ENCODE data around the gene FBXW8. TPM values are rescaled to one million over a fixed set of nuclear protein-coding genes. Genes with fewer than 3 reads are reported as not detected.

FBXW8 gene
- total RNA-seq, 2 donors from 2014 or later: 26.1 to 34.7 TPM

GRCh38 chr12:116996093-116996492 lies 85.3 kb downstream of the FBXW8 start:
- TF ChIP-seq CTCF (conservative IDR thresholded peaks at IDR 0.05): no peak
- H3K9ac ChIP-seq (ENCODE audit: extremely low read depth, low read length, poor library complexity, severe bottlenecking): no peak overlapping the region
- 94 to 96% methylated on average over 13 of the region's 13 CpGs for WGBS, 2 experiments (ENCODE audit: insufficient coverage in 1 of 2, insufficient read length in 1 of 2)
- no peaks in the 10 kb centered on the region for H3K4me1 ChIP-seq (ENCODE audit: control insufficient read depth, insufficient read depth, low read length)
- H3K27ac Mint-ChIP-seq: no peak overlapping the region
- no peaks in the 10 kb centered on the region for H3K9me3 Mint-ChIP-seq
- no peak overlapping the region for H3K4me3 ChIP-seq (ENCODE audit: low read length)
- no peaks in the 10 kb centered on the region for H3K27me3 Mint-ChIP-seq (ENCODE audit: insufficient read depth)
- no peaks in the 10 kb centered on the region for H3K27me3 ChIP-seq (ENCODE audit: control insufficient read depth, insufficient read depth, low read length, poor library complexity, severe bottlenecking)
- no peak for DNase-seq
- no peak overlapping the region for H3K4me3 Mint-ChIP-seq
- peaks cover 9% of the 10 kb centered on the region for H3K36me3 ChIP-seq (ENCODE audit: control insufficient read depth, insufficient read depth, low read length)
- H3K36me3 Mint-ChIP-seq (ENCODE audit: low read depth): peaks cover 31% of the 10 kb centered on the region
- H3K27ac ChIP-seq (ENCODE audit: low read depth, low read length): no peak overlapping the region
- peaks cover 14% of the 10 kb centered on the region for H3K4me1 Mint-ChIP-seq
- H3K9me3 ChIP-seq (ENCODE audit: control insufficient read depth, low read length): no peaks in the 10 kb centered on the region

- Histone ChIP-seq H3K4me3 (ENCODE audit: low read length) (no peak overlapping the region), H3K27ac (ENCODE audit: low read depth, low read length) (no peak overlapping the region), H3K27me3 (ENCODE audit: control insufficient read depth, insufficient read depth, low read length, poor library complexity, severe bottlenecking) (no peaks in the 10 kb centered on the region), H3K9me3 (ENCODE audit: control insufficient read depth, low read length) (no peaks in the 10 kb centered on the region), H3K9ac (ENCODE audit: extremely low read depth, low read length, poor library complexity, severe bottlenecking) (no peak overlapping the region), H3K4me1 (ENCODE audit: control insufficient read depth, insufficient read depth, low read length) (no peaks in the 10 kb centered on the region), H3K36me3 (ENCODE audit: control insufficient read depth, insufficient read depth, low read length) (peaks cover 3% of the 10 kb centered on the region)
- no peaks in the 10 kb centered on the region for H3K9me3 Mint-ChIP-seq
- no peak for DNase-seq
- H3K36me3 Mint-ChIP-seq (ENCODE audit: low read depth): peaks cover 31% of the 10 kb centered on the region
- peaks cover 14% of the 10 kb centered on the region for H3K4me1 Mint-ChIP-seq
- no peak overlapping the region for H3K27ac Mint-ChIP-seq
- no peaks in the 10 kb centered on the region for H3K27me3 Mint-ChIP-seq (ENCODE audit: insufficient read depth)
- no peak overlapping the region for H3K4me3 Mint-ChIP-seq
- no peak for TF ChIP-seq CTCF (conservative IDR thresholded peaks at IDR 0.05)
- WGBS, 2 experiments (ENCODE audit: insufficient coverage in 1 of 2, insufficient read length in 1 of 2): 94 to 96% methylated on average over 8 of the region's 8 CpGs
Measured at GRCh38 chr12:116996621-116997020, 85.9 kb downstream of the FBXW8 start.

DNA sequence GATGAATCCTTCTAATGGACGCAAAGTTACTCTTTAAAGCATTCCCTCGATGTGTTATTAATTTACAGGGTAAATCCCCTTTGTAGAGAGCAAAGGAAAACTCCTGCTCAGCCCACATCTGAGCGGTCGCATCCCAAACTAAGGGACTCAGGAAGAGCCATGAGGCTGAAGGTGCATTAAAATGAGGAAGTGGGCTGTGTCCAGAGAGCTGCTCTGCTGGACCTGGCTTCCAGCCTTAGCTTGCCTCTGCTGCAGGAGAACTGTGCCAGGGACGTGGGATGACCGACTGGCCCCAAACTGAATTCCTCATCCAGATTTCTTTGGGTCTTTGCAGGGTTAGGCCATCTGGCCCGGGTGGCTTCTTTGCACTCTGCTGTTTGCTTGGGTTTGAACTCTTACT lies 88.3 kb downstream of the FBXW8 start:
- no peaks in the 10 kb centered on the region for H3K27me3 ChIP-seq (ENCODE audit: control insufficient read depth, insufficient read depth, low read length, poor library complexity, severe bottlenecking)
- H3K4me1 ChIP-seq (ENCODE audit: control insufficient read depth, insufficient read depth, low read length): no peaks in the 10 kb centered on the region
- H3K36me3 ChIP-seq (ENCODE audit: control insufficient read depth, insufficient read depth, low read length): peaks cover 5% of the 10 kb centered on the region
- Mint-ChIP-seq H3K27ac (no peak overlapping the region), H3K9me3 (no peaks in the 10 kb centered on the region), H3K36me3 (ENCODE audit: low read depth) (peaks cover 19% of the 10 kb centered on the region), H3K27me3 (ENCODE audit: insufficient read depth) (no peaks in the 10 kb centered on the region), H3K4me3 (no peak overlapping the region), H3K4me1 (peaks cover 14% of the 10 kb centered on the region)
- no peak for DNase-seq
- H3K27ac ChIP-seq (ENCODE audit: low read depth, low read length): no peak overlapping the region
- no peak for TF ChIP-seq CTCF (conservative IDR thresholded peaks at IDR 0.05)
- WGBS, 2 experiments (ENCODE audit: insufficient coverage in 1 of 2, insufficient read length in 1 of 2): 91 to 95% methylated on average over 6 to 7 of the region's 7 CpGs
- no peak overlapping the region for H3K4me3 ChIP-seq (ENCODE audit: low read length)
- H3K9me3 ChIP-seq (ENCODE audit: control insufficient read depth, low read length): no peaks in the 10 kb centered on the region
- H3K9ac ChIP-seq (ENCODE audit: extremely low read depth, low read length, poor library complexity, severe bottlenecking): no peak overlapping the region

Measured in endodermal cell (in vitro differentiated cells).